Cardiac fibroblast (primary cell): ENCODE measurements around the gene KREMEN2.

Experiments
- DNase-seq, 2 donors: peaks; one replicate each; pipeline versions ENCODE4 v3.0.0 to v3.0.0-alpha.2; 2010; ENCODE audit warnings: low read depth in 2 of 2
- H3K4me3 ChIP-seq, 2 donors: replicated peaks in 1 of 2; 1 replicate in 1 of 2; 2 replicates in 1 of 2; pipeline ENCODE4 v1.5.1; 2011; ENCODE audit warnings: low read depth in 2 of 2, low read length in 2 of 2, mild to moderate bottlenecking in 2 of 2, moderate library complexity in 1 of 2
- TF ChIP-seq, protein P1 (sequence below): IDR thresholded peaks from one replicate; pipeline ENCODE4 v1.5.1; 2011; ENCODE audit warnings: low read depth, mild to moderate bottlenecking, low read length, inconsistent platforms

The KREMEN2 gene

DNA sequence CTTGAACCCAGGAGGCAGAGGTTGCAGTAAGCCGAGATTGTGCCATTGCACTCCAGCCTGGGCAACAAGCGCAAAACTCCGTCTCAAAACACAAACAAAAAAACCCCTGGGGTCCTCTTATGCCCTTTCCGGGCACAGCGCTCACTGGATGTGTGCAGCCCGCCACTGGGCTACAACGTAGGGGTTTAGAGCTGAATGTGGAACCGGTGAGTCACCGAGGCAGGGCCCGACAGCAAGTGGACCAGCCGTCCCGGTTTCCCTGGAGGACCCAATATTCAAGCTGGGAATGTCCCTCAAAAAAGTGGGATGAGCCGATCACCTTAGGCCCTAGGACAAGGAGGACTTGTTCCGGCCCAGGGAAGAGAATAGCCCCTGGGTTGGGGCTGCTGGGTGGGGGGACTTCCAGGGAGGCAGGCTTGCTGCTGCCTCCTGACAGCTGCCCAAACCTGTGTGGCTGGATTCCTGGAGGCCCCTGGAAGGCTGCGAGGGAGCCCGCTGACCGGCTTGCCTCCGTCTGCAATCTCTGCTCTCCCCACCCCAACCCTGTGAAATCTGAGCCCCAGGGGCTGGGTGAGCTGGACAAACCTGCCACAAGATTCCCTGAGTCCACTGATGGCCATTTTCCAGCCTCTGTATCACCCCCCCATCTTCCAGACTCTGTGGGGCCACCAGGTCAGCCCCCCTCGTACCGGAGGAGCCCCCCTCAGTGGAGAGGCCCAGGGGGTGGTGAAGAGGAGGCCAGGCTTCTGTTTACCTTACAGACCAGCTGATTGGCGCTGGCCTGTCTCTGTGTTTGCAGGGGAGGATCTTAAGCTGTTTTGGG is 45.7 kb downstream of the KREMEN2 start:
- DNase-seq, result no peak
- no peak overlapping the region for H3K4me3 ChIP-seq
- TF ChIP-seq, protein P1, sequence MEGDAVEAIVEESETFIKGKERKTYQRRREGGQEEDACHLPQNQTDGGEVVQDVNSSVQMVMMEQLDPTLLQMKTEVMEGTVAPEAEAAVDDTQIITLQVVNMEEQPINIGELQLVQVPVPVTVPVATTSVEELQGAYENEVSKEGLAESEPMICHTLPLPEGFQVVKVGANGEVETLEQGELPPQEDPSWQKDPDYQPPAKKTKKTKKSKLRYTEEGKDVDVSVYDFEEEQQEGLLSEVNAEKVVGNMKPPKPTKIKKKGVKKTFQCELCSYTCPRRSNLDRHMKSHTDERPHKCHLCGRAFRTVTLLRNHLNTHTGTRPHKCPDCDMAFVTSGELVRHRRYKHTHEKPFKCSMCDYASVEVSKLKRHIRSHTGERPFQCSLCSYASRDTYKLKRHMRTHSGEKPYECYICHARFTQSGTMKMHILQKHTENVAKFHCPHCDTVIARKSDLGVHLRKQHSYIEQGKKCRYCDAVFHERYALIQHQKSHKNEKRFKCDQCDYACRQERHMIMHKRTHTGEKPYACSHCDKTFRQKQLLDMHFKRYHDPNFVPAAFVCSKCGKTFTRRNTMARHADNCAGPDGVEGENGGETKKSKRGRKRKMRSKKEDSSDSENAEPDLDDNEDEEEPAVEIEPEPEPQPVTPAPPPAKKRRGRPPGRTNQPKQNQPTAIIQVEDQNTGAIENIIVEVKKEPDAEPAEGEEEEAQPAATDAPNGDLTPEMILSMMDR, result no peak

DNA sequence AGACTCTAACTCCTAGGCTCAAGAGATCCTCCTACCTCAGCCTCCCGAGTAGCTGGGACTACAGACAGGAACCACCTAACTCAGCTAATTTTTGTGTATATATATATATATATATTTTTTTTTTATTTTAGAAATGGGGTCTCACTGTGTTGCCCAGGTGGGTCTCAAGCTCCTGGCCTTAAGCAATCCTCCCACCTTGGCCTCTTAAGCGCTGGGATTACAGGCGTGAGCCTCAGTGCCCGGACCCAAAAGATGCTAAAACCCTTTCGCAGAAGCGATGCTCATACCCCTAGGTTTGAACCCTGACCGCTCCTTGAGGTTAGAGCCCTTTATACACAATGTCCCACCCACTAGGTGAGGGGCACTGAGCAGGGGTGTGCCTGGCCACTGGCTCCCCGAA is 46.4 kb downstream of the KREMEN2 start:
- TF ChIP-seq, protein P1, result no peak
- no peak for DNase-seq
- no peak overlapping the region for H3K4me3 ChIP-seq

DNA sequence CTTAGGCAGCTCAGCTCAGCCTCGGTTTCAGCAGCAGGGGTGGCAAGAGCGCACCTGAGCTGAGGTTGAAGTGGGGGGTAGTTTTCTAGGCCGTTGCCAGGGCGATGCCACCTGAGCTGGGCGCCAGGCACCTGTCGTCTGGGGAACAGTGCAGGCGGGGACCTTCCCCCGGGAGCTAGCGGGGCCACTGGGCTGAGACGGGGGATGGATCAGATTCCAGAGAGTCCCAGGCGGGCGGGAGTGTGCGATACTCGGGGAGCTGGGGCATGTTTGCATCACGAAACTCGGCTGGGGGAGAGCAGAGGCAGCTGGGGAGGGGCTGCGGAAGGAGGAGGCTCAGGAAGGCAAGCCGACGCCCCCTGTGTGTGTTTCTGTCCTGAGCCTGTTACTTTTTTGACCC is 48.2 kb downstream of the KREMEN2 start:
- H3K4me3 ChIP-seq, result no peak overlapping the region
- TF ChIP-seq, protein P1, result no peak
- no peak for DNase-seq

DNA sequence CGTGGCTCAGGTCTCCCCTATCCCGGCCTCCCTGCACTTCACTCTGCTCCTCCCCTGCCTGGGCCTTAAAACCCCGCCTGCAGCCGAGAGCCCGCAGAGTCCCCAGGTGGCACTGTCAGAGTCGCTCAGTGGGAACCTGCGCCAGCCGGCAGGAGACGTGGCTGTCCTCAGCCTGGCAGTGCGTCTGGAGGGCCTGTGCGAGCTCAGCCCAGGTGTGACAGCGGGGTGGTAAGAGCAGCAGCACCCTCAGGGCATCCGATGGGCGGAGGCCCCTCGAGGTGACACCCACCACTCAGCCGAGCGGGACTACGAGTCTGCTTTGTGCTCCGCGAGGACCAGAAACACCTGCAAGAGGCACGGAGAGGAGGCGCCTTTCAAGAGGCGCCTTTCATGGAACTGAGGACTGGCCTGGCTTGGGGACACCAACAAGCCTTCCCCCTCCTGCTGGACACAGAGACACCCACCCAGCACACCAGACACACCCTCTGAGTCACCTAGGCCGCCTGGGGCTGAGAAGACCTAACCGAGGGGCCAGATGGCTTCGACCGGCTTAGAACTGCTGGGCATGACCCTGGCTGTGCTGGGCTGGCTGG is 48.8 kb downstream of the KREMEN2 start, which contains the start of gene CLDN9:
Gene CLDN9 (plus strand): TSS at position 96 of the 593 bp plus-strand sequence. CDS start 440 bp downstream, at position 536.
- TF ChIP-seq, protein P1, result no peak
- no peak for DNase-seq
- H3K4me3 ChIP-seq, result no peak within 1 kb of the TSS

DNA sequence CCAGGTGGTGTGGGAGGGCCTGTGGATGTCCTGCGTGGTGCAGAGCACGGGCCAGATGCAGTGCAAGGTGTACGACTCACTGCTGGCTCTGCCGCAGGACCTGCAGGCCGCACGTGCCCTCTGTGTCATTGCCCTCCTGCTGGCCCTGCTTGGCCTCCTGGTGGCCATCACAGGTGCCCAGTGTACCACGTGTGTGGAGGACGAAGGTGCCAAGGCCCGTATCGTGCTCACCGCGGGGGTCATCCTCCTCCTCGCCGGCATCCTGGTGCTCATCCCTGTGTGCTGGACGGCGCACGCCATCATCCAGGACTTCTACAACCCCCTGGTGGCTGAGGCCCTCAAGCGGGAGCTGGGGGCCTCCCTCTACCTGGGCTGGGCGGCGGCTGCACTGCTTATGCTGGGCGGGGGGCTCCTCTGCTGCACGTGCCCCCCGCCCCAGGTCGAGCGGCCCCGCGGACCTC is 49.4 kb downstream of the KREMEN2 start:
- DNase-seq, result no peak
- TF ChIP-seq, protein P1, result no peak
- H3K4me3 ChIP-seq, result no peak overlapping the region

DNA sequence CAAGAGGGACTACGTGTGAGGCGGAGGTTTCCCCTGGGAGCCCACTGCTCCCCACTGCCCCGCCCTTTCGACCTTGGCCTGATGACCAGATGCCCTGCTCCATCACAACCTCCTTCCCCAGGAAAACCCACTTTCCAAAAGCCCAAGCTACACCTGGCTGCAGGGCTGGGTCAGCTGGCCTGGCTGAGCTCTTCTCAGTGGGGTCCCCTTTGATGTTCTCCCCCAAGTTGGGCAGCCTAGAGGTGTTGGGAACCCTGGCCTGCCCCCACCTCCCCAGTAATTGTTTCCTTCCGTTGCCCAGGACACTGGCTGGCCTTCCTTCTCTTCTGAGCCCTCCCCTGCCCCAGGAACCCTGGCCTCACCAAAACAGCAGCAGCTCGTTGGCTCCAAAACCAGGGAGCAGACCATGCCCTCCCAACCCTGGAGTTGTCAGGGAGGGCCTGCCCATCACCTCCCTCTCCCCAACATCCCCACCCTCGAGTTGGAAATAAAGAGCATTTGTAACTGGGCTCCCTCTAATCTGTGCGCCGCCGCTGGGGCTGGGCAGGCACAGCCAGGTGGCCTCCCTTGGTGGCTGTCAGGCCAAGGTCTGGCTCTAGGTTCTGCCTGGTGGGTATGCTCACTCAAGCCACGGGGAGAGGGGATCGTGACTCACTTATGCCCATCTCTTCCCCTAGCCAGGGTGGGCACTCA is 50.1 kb downstream of the KREMEN2 start:
- TF ChIP-seq, protein P1, result no peak
- H3K4me3 ChIP-seq, result no peak overlapping the region
- DNase-seq, result no peak
